ENCODE results near the gene ATPAF2. TPM values are rescaled to one million over a fixed set of nuclear protein-coding genes. Genes with fewer than 3 reads are reported as not detected.

The ATPAF2 gene
- total and polyA plus RNA-seq, 2 donors (not counting 3 experiments of a cell fraction or from before 2014, with no cell fraction given), result 23.2 to 35.7 TPM

DNA sequence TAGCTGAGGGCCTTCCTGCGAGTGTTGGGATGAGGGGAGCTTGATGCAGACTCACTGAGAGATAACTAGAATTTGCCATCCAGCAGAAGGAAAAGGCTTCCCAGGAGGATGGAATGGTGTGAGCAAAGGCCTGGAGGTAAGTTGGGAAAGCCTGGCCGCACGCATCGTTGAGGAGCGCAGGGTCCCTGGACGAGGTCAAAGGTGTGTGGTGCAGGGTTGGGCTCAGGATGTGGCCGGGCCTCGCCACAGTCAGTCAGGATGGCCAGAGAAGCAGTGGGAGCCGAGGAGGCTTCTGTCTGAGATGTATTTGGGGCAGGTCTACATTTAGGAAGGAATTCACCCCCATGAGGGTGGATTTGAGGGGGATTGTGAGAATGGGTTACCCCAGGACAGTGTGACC, 49.9 kb downstream of the ATPAF2 start:
- no peaks in the 10 kb centered on the region for H3K4me1 ChIP-seq (ENCODE audit: control insufficient read depth, extremely low read depth, insufficient read depth, low read length)
- no peak overlapping the region for H3K9ac ChIP-seq (replicated peaks; ENCODE audit: extremely low read depth, insufficient read depth, low read length)
- H3K9me3 ChIP-seq (replicated peaks; ENCODE audit: control insufficient read depth, insufficient read depth, low read length), result no peaks in the 10 kb centered on the region
- no peak overlapping the region for H3K27ac ChIP-seq (ENCODE audit: insufficient read depth, low read depth, low read length)
- dilution Hi-C loops (cut with MboI; ENCODE audit: extremely low pct_ligation_motif_present, low sequenced_read_pairs) (no loop called here), intact Hi-C loops (cut with micrococcal nuclease) (no loop called here)
- no TSS peak for BruUV-seq (replicated peaks)
- DNase-seq (ENCODE audit: low read depth, low spot score) (no peak), FAIRE-seq (no peak)
- H2AFZ ChIP-seq (ENCODE audit: low read depth, low read length), result no peak overlapping the region
- no peaks in the 10 kb centered on the region for H3K36me3 ChIP-seq (ENCODE audit: control insufficient read depth in 2 of 2, extremely low read depth in 1 of 2, insufficient read depth in 2 of 2, low read length in 2 of 2)
- ChIA-PET POLR2A (no interaction called here), CTCF (no interaction called here)
- H4K20me1 ChIP-seq (replicated peaks; ENCODE audit: control insufficient read depth, extremely low read depth, insufficient read depth, low read length), result no peaks in the 10 kb centered on the region
- H3K9me1 ChIP-seq (replicated peaks; ENCODE audit: control insufficient read depth, extremely low read depth, insufficient read depth, low read length), result no peaks in the 10 kb centered on the region
- no peaks in the 10 kb centered on the region for H3K27me3 ChIP-seq (ENCODE audit: control insufficient read depth in 2 of 2, insufficient read depth in 2 of 2, low read length in 2 of 2)
- H3K4me2 ChIP-seq (ENCODE audit: insufficient read depth, low read length), result no peak overlapping the region
- H3K79me2 ChIP-seq (ENCODE audit: control insufficient read depth, insufficient read depth, low read length), result no peaks in the 10 kb centered on the region
- no peak overlapping the region for H3K4me3 ChIP-seq (replicated peaks in 1 of 3; ENCODE audit: insufficient read depth in 1 of 3, low read depth in 1 of 3, low read length in 3 of 3)
- no peak for TF ChIP-seq JUN (IDR thresholded peaks at IDR 0.05; ENCODE audit: borderline replicate concordance, insufficient read depth, insufficient read length, low read depth)
- TF ChIP-seq MAX (IDR thresholded peaks at IDR 0.05; ENCODE audit: insufficient read depth, insufficient read length), result no peak
- TF ChIP-seq GATA2 (IDR thresholded peaks at IDR 0.05; ENCODE audit: insufficient read depth, insufficient read length, low read depth, low read length), result no peak
- no peak for TF ChIP-seq POLR2AphosphoS5 (IDR thresholded peaks at IDR 0.05; ENCODE audit: insufficient read depth, low read depth, low read length)
- TF ChIP-seq FOS (IDR thresholded peaks at IDR 0.05; ENCODE audit: borderline replicate concordance, insufficient read depth, low read length), result no peak

DNA sequence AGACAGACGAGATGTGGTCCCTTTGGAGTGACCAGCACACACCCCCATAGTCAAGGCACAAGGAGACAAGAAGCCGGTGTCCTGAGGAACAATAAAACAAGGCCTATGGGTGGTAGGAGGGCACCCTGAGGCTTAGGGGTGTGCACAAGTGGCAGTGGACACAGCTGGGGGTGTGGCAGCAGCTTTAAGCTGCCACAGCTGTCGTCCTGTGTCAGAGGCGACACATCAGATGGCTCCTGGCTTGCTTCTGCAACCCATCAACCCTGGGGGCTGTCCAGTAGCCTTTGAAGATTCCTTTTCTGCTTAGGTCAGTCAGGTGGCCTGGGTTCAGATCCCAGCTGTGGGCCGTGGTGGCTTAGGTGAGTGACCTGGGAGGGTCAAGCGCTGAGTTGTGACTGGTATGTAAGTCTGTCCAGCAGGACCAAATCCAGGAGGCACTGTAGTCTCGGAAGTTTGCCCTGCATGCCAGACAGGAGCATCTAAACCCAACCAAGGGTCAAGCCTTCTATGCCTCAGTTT, 50.5 kb downstream of the ATPAF2 start:
- FAIRE-seq (no peak), DNase-seq (ENCODE audit: low read depth, low spot score) (no peak)
- no peak for TF ChIP-seq FOS (IDR thresholded peaks at IDR 0.05; ENCODE audit: borderline replicate concordance, insufficient read depth, low read length)
- no peak for TF ChIP-seq MYC (IDR thresholded peaks at IDR 0.05; ENCODE audit: low read depth, low read length)
- TF ChIP-seq, protein P1, sequence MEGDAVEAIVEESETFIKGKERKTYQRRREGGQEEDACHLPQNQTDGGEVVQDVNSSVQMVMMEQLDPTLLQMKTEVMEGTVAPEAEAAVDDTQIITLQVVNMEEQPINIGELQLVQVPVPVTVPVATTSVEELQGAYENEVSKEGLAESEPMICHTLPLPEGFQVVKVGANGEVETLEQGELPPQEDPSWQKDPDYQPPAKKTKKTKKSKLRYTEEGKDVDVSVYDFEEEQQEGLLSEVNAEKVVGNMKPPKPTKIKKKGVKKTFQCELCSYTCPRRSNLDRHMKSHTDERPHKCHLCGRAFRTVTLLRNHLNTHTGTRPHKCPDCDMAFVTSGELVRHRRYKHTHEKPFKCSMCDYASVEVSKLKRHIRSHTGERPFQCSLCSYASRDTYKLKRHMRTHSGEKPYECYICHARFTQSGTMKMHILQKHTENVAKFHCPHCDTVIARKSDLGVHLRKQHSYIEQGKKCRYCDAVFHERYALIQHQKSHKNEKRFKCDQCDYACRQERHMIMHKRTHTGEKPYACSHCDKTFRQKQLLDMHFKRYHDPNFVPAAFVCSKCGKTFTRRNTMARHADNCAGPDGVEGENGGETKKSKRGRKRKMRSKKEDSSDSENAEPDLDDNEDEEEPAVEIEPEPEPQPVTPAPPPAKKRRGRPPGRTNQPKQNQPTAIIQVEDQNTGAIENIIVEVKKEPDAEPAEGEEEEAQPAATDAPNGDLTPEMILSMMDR (IDR thresholded peaks at IDR 0.05; ENCODE audit: extremely low read depth in 1 of 2, insufficient read depth in 1 of 2, low read depth in 1 of 2, low read length in 2 of 2), result no peak
- TF ChIP-seq EZH2 (IDR thresholded peaks at IDR 0.05; ENCODE audit: borderline replicate concordance, low read depth, low read length, severe bottlenecking), result no peak
- no peak for TF ChIP-seq POLR2AphosphoS5 (IDR thresholded peaks at IDR 0.05; ENCODE audit: insufficient read depth, low read depth, low read length)
- TF ChIP-seq MAX (IDR thresholded peaks at IDR 0.05; ENCODE audit: insufficient read depth, insufficient read length), result no peak
- TF ChIP-seq JUN (IDR thresholded peaks at IDR 0.05; ENCODE audit: borderline replicate concordance, insufficient read depth, insufficient read length, low read depth), result no peak
- no peak for TF ChIP-seq GATA2 (IDR thresholded peaks at IDR 0.05; ENCODE audit: insufficient read depth, insufficient read length, low read depth, low read length)
- TF ChIP-seq POLR2A (IDR thresholded peaks at IDR 0.05; ENCODE audit: low read depth, low read length), result no peak
- intact Hi-C loops (cut with micrococcal nuclease), result no loop called here
- no TSS peak for BruUV-seq (replicated peaks)
- Histone ChIP-seq H3K9me3 (replicated peaks; ENCODE audit: control insufficient read depth, insufficient read depth, low read length) (no peaks in the 10 kb centered on the region), H4K20me1 (replicated peaks; ENCODE audit: control insufficient read depth, extremely low read depth, insufficient read depth, low read length) (no peaks in the 10 kb centered on the region), H3K36me3 (ENCODE audit: control insufficient read depth in 2 of 2, extremely low read depth in 1 of 2, insufficient read depth in 2 of 2, low read length in 2 of 2) (no peaks in the 10 kb centered on the region), H3K9me1 (replicated peaks; ENCODE audit: control insufficient read depth, extremely low read depth, insufficient read depth, low read length) (no peaks in the 10 kb centered on the region), H3K4me3 (replicated peaks in 1 of 3; ENCODE audit: insufficient read depth in 1 of 3, low read depth in 1 of 3, low read length in 3 of 3) (no peak overlapping the region), H3K27ac (ENCODE audit: insufficient read depth, low read depth, low read length) (no peak overlapping the region), H3K79me2 (ENCODE audit: control insufficient read depth, insufficient read depth, low read length) (no peaks in the 10 kb centered on the region), H3K4me1 (ENCODE audit: control insufficient read depth, extremely low read depth, insufficient read depth, low read length) (no peaks in the 10 kb centered on the region), H3K27me3 (ENCODE audit: control insufficient read depth in 2 of 2, insufficient read depth in 2 of 2, low read length in 2 of 2) (no peaks in the 10 kb centered on the region), H3K4me2 (ENCODE audit: insufficient read depth, low read length) (no peak overlapping the region), H3K9ac (replicated peaks; ENCODE audit: extremely low read depth, insufficient read depth, low read length) (no peak overlapping the region), H2AFZ (ENCODE audit: low read depth, low read length) (no peak overlapping the region)
- dilution Hi-C loops (cut with MboI; ENCODE audit: extremely low pct_ligation_motif_present, low sequenced_read_pairs), result no loop called here
- CTCF ChIA-PET, result no interaction called here
- POLR2A ChIA-PET, result no interaction called here

Measured in endothelial cell of umbilical vein (primary cell).